Measurements from ENCODE around the gene ASH1L.

The ASH1L gene

GRCh38 chr1:155537193-155537592, 25.4 kb downstream of the ASH1L start:
- POLR2A ChIA-PET, result interaction anchor here (0.7 kb wide), 1 partner anchor 72 kb away, joined by 3 read pairs; no protein-coding TSS in a partner anchor
- TF ChIP-seq, protein P1, sequence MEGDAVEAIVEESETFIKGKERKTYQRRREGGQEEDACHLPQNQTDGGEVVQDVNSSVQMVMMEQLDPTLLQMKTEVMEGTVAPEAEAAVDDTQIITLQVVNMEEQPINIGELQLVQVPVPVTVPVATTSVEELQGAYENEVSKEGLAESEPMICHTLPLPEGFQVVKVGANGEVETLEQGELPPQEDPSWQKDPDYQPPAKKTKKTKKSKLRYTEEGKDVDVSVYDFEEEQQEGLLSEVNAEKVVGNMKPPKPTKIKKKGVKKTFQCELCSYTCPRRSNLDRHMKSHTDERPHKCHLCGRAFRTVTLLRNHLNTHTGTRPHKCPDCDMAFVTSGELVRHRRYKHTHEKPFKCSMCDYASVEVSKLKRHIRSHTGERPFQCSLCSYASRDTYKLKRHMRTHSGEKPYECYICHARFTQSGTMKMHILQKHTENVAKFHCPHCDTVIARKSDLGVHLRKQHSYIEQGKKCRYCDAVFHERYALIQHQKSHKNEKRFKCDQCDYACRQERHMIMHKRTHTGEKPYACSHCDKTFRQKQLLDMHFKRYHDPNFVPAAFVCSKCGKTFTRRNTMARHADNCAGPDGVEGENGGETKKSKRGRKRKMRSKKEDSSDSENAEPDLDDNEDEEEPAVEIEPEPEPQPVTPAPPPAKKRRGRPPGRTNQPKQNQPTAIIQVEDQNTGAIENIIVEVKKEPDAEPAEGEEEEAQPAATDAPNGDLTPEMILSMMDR (IDR thresholded peaks at IDR 0.05; ENCODE audit: control extremely low read depth, extremely low read depth, low read depth, missing control alignments), result no peak
- CTCF ChIA-PET, result interaction anchor here (0.8 kb wide), 1 partner anchor 21 kb away, joined by 3 read pairs; no protein-coding TSS in a partner anchor
- no peak for DNase-seq (ENCODE audit: extremely low spot score)

GRCh38 chr1:155531624-155532023, 31.0 kb downstream of the ASH1L start:
- CTCF ChIA-PET, result no interaction called here
- no peak for DNase-seq (ENCODE audit: extremely low spot score)
- POLR2A ChIA-PET, result no interaction called here
- TF ChIP-seq, protein P1 (IDR thresholded peaks at IDR 0.05; ENCODE audit: control extremely low read depth, extremely low read depth, low read depth, missing control alignments), result no peak

- peak; percentile 41 for DNase-seq (ENCODE audit: extremely low spot score)
- ChIA-PET CTCF (interaction anchor here (0.8 to 1.3 kb wide), 3 partner anchors 10 to 460 kb away, joined by 3 read pairs; no protein-coding TSS in a partner anchor), POLR2A (no interaction called here)
- TF ChIP-seq, protein P1 (IDR thresholded peaks at IDR 0.05; ENCODE audit: control extremely low read depth, extremely low read depth, low read depth, missing control alignments), result no peak
Measured at GRCh38 chr1:155529929-155530328, 32.7 kb downstream of the ASH1L start.

DNA sequence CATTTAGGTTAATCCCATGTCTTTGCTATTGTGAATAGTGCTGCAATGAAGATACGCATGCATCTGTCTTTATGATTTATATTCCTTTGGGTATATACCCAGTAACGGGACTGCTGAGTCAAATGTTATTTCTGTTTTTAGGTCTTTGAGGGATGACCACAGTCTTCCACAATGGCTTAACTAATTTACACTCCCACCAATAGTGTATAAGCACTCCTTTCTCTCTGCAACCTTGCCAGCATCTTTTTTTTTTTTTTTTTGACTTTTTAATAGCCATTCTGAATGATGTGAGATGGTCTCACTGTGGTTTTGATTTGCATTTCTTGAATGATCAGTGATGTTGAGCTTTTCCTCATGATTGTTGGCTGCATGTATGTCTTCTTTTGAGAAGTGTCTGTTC, 33.5 kb downstream of the ASH1L start:
- TF ChIP-seq, protein P1 (IDR thresholded peaks at IDR 0.05; ENCODE audit: control extremely low read depth, extremely low read depth, low read depth, missing control alignments), result no peak
- DNase-seq (ENCODE audit: extremely low spot score), result no peak
- CTCF ChIA-PET, result interaction anchor here (1.5 kb wide), 1 partner anchor 80 kb away, joined by 3 read pairs; no protein-coding TSS in a partner anchor
- POLR2A ChIA-PET, result interaction anchor here (0.7 kb wide), 1 partner anchor 20 kb away, joined by 3 read pairs; no protein-coding TSS in a partner anchor

DNA sequence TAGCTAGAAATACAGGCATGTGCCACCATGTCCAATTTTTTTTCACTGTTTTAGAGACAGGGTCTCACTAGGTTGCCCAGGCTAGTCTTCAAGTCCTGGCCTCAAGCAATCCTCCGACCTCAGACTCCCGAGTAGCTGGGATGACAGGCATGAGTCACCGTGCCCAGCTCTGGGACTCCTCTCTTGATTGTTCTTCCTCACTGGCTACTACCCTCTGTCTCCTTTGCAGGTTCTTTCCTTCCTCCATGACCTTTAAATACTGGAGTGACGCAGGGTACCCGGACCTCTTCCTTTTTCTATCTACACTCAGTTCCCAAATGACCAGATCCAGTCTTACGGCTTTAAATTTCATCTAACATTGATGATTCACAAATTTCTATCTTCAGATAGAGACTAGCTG, 34.9 kb downstream of the ASH1L start:
- POLR2A ChIA-PET, result interaction anchor here (0.6 to 1.0 kb wide), 6 partner anchors 8 to 406 kb away, joined by 4 to 14 read pairs (median 6); partner anchors contain the start of genes FDPS and KHDC4
- DNase-seq (ENCODE audit: extremely low spot score), result no peak
- TF ChIP-seq, protein P1 (IDR thresholded peaks at IDR 0.05; ENCODE audit: control extremely low read depth, extremely low read depth, low read depth, missing control alignments), result no peak
- CTCF ChIA-PET, result interaction anchor here (1.3 to 1.5 kb wide), 3 partner anchors 9 to 81 kb away, joined by 3 to 4 read pairs (median 3); no protein-coding TSS in a partner anchor

- TF ChIP-seq, protein P1 (IDR thresholded peaks at IDR 0.05; ENCODE audit: control extremely low read depth, extremely low read depth, low read depth, missing control alignments), result no peak
- CTCF ChIA-PET, result interaction anchor here (0.7 to 1.1 kb wide), 2 partner anchors 10 to 12 kb away, joined by 3 read pairs; no protein-coding TSS in a partner anchor
- DNase-seq (ENCODE audit: extremely low spot score), result no peak
- POLR2A ChIA-PET, result no interaction called here
Measured at GRCh38 chr1:155526356-155526755, 36.2 kb downstream of the ASH1L start.
